ENCODE data around the gene GSTM3.

DNA sequence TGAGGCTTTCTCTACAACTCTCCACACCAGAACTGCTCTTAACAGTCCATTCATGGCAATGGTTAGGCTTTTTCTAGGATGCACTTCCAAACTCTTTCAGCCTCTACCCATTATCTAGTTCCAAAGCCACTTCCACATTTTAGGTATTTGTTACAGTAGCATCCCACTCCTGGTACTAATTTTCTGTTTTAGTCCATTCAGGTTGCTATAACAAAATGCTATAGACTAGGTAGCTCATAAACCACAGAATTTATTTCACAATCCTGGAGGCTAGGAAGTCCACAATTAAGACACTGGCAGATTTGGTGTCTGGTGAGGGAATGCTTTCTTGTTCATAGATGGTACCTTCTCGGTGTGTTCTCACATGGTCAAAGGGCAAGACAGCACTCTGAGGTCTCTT lies 40.1 kb upstream of the GSTM3 start:
- no peak for TF ChIP-seq ZFP69B (tag by site-specific recombination; IDR thresholded peaks at IDR 0.05)
- no peak for TF ChIP-seq ZNF654 (tag by site-specific recombination; IDR thresholded peaks at IDR 0.05; ENCODE audit: low read depth)
- TF ChIP-seq, protein P1, sequence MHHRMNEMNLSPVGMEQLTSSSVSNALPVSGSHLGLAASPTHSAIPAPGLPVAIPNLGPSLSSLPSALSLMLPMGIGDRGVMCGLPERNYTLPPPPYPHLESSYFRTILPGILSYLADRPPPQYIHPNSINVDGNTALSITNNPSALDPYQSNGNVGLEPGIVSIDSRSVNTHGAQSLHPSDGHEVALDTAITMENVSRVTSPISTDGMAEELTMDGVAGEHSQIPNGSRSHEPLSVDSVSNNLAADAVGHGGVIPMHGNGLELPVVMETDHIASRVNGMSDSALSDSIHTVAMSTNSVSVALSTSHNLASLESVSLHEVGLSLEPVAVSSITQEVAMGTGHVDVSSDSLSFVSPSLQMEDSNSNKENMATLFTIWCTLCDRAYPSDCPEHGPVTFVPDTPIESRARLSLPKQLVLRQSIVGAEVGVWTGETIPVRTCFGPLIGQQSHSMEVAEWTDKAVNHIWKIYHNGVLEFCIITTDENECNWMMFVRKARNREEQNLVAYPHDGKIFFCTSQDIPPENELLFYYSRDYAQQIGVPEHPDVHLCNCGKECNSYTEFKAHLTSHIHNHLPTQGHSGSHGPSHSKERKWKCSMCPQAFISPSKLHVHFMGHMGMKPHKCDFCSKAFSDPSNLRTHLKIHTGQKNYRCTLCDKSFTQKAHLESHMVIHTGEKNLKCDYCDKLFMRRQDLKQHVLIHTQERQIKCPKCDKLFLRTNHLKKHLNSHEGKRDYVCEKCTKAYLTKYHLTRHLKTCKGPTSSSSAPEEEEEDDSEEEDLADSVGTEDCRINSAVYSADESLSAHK (tag by site-specific recombination; IDR thresholded peaks at IDR 0.05) = no peak
- TF ChIP-seq ZNF747 (tag by site-specific recombination; IDR thresholded peaks at IDR 0.05) = no peak
- TF ChIP-seq, protein P2, sequence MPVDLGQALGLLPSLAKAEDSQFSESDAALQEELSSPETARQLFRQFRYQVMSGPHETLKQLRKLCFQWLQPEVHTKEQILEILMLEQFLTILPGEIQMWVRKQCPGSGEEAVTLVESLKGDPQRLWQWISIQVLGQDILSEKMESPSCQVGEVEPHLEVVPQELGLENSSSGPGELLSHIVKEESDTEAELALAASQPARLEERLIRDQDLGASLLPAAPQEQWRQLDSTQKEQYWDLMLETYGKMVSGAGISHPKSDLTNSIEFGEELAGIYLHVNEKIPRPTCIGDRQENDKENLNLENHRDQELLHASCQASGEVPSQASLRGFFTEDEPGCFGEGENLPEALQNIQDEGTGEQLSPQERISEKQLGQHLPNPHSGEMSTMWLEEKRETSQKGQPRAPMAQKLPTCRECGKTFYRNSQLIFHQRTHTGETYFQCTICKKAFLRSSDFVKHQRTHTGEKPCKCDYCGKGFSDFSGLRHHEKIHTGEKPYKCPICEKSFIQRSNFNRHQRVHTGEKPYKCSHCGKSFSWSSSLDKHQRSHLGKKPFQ (tag by site-specific recombination; IDR thresholded peaks at IDR 0.05) = no peak
- no peak for TF ChIP-seq ZNF843 (tag by site-specific recombination; IDR thresholded peaks at IDR 0.05)
- TF ChIP-seq MYNN (tag by site-specific recombination; IDR thresholded peaks at IDR 0.05; ENCODE audit: borderline replicate concordance) = no peak
- no peak for TF ChIP-seq KLF16 (tag by site-specific recombination; IDR thresholded peaks at IDR 0.05)
- TF ChIP-seq ZNF792 (tag by site-specific recombination; IDR thresholded peaks at IDR 0.05) = no peak
- TF ChIP-seq, protein P3, sequence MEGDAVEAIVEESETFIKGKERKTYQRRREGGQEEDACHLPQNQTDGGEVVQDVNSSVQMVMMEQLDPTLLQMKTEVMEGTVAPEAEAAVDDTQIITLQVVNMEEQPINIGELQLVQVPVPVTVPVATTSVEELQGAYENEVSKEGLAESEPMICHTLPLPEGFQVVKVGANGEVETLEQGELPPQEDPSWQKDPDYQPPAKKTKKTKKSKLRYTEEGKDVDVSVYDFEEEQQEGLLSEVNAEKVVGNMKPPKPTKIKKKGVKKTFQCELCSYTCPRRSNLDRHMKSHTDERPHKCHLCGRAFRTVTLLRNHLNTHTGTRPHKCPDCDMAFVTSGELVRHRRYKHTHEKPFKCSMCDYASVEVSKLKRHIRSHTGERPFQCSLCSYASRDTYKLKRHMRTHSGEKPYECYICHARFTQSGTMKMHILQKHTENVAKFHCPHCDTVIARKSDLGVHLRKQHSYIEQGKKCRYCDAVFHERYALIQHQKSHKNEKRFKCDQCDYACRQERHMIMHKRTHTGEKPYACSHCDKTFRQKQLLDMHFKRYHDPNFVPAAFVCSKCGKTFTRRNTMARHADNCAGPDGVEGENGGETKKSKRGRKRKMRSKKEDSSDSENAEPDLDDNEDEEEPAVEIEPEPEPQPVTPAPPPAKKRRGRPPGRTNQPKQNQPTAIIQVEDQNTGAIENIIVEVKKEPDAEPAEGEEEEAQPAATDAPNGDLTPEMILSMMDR (tag by site-specific recombination; IDR thresholded peaks at IDR 0.05) = no peak
- TF ChIP-seq, protein P4, sequence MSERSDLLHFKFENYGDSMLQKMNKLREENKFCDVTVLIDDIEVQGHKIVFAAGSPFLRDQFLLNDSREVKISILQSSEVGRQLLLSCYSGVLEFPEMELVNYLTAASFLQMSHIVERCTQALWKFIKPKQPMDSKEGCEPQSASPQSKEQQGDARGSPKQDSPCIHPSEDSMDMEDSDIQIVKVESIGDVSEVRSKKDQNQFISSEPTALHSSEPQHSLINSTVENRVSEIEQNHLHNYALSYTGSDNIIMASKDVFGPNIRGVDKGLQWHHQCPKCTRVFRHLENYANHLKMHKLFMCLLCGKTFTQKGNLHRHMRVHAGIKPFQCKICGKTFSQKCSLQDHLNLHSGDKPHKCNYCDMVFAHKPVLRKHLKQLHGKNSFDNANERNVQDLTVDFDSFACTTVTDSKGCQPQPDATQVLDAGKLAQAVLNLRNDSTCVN (tag by site-specific recombination; optimal IDR thresholded peaks at IDR 0.05) = no peak

All from HEK293 (cell line).